Neural crest cell (in vitro differentiated cells): ENCODE measurements around the gene RGR. TPM values are rescaled to one million over a fixed set of nuclear protein-coding genes. Genes with fewer than 3 reads are reported as not detected.

Experiments
- DNase-seq: peaks from one replicate; pipeline ENCODE4 v3.0.0; 2021; ENCODE audit warnings: low read depth, mixed read lengths, low spot score
- H3K27ac Mint-ChIP-seq: one replicate; pipeline ENCODE4 v1.8.0; 2021; ENCODE audit warnings: mild to moderate bottlenecking, mixed read lengths; ENCODE audit not compliant: unreplicated experiment
- H3K27me3 Mint-ChIP-seq: 2 replicates; pipeline ENCODE4 v1.8.0; 2021; ENCODE audit warnings: low read depth, mild to moderate bottlenecking, mixed read lengths
- H3K36me3 Mint-ChIP-seq: 2 replicates; pipeline ENCODE4 v1.8.0; 2021; ENCODE audit warnings: low read depth, mild to moderate bottlenecking, mixed read lengths
- H3K4me1 Mint-ChIP-seq: 2 replicates; pipeline ENCODE4 v1.8.0; 2021; ENCODE audit warnings: mixed read lengths
- H3K4me3 Mint-ChIP-seq: one replicate; pipeline ENCODE4 v1.8.0; 2021; ENCODE audit warnings: mild to moderate bottlenecking, mixed read lengths
- H3K9me3 Mint-ChIP-seq: 2 replicates; pipeline ENCODE4 v1.8.0; 2021; ENCODE audit warnings: mixed read lengths
- total RNA-seq: library from RNA; stranded (reverse); gene quantifications from 2 replicates; pipeline ENCODE4 v1.2.1, GENCODE V29; 2021
- TF ChIP-seq, protein P1 (sequence below): fragments of 200-600 bp; sonication (generic); conservative IDR thresholded peaks from 2 replicates; pipeline ENCODE4 v1.5.0; 2021; ENCODE audit warnings: antibody characterized with exemption, mild to moderate bottlenecking

The RGR gene
- total RNA-seq, 1 donor from 2014 or later, result 0.23 TPM

DNA sequence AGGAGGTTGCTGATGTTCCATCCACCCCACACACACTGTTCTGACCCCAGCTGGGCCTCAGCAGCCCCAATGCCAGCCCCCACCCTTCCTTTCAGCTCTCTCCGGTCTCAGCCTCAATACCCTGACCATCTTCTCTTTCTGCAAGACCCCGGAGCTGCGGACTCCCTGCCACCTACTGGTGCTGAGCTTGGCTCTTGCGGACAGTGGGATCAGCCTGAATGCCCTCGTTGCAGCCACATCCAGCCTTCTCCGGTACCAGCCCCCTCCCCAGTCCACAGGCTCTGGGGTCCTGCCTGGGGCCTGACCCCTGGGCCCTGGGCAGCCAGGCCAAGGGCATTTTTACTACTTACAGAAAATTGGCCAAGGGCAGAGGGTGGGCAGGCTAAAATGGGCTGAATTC lies 2.6 kb downstream of the RGR start:
- Mint-ChIP-seq H3K4me3 (no peak overlapping the region), H3K36me3 (no peaks in the 10 kb centered on the region), H3K4me1 (peaks cover 30% of the 10 kb centered on the region), H3K27ac (peak overlapping the region; percentile 57), H3K27me3 (peaks cover 3% of the 10 kb centered on the region), H3K9me3 (no peaks in the 10 kb centered on the region)
- TF ChIP-seq, protein P1, sequence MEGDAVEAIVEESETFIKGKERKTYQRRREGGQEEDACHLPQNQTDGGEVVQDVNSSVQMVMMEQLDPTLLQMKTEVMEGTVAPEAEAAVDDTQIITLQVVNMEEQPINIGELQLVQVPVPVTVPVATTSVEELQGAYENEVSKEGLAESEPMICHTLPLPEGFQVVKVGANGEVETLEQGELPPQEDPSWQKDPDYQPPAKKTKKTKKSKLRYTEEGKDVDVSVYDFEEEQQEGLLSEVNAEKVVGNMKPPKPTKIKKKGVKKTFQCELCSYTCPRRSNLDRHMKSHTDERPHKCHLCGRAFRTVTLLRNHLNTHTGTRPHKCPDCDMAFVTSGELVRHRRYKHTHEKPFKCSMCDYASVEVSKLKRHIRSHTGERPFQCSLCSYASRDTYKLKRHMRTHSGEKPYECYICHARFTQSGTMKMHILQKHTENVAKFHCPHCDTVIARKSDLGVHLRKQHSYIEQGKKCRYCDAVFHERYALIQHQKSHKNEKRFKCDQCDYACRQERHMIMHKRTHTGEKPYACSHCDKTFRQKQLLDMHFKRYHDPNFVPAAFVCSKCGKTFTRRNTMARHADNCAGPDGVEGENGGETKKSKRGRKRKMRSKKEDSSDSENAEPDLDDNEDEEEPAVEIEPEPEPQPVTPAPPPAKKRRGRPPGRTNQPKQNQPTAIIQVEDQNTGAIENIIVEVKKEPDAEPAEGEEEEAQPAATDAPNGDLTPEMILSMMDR, result no peak
- no peak for DNase-seq

DNA sequence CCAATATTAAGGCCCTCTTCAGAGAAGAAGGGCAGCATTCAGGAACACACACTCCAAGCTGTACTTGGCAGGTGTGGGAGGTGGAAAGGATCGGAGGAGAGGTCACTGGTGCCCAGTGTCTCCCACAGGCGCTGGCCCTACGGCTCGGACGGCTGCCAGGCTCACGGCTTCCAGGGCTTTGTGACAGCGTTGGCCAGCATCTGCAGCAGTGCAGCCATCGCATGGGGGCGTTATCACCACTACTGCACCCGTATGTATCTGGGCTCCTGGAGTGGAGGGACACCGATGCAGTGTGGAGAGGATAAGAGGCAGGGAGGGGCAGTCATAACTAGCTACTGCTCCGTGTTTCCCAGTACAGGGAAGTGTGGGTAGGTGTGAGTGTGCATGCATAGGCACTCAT lies 3.9 kb downstream of the RGR start:
- Mint-ChIP-seq H3K4me3 (no peak overlapping the region), H3K27ac (no peak overlapping the region), H3K36me3 (no peaks in the 10 kb centered on the region), H3K27me3 (peaks cover 3% of the 10 kb centered on the region), H3K4me1 (peaks cover 23% of the 10 kb centered on the region), H3K9me3 (no peaks in the 10 kb centered on the region)
- TF ChIP-seq, protein P1, result no peak
- no peak for DNase-seq

DNA sequence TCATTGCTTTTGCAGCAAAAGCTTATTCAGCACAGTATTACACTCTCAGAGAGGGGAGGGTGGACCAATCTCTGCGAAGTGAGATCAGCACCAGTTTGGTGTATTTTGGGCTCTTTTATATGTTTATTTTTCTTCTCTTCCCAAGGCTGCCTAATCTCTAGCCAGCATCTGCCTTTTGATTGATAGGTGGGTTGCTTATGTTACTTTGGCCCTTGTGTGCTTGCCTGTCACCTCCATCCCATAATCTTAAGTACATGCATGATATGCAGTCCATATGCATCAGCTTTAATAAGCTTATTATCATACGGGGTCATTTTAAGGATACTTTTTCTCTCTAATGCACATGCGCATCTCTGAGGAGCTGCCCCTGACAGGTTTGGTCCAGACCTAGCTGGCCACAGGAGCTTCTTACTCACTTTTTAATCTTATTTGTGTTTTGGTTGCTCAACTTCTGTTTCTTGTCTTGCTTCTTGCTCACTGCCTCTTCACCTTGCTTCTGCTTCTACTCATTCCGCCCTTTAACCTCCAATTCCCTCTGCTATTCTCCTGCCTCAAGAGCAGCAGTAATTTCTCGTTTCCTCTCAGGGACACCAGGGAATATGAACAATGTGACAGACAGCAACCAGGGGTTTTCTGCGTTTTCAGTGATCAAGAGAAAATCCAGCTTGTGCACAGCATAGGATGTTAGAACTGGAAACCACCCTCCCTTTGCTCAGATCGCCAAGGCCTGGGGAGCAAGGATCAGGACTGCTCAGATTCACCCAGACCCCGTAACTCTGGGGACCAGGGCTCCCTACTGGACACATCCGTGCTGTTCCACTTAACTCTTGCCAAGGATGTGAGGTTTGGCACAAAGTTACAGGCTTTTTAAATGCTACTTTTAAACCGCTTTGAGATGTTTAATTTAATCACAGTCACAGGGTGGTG lies 10.0 kb downstream of the RGR start:
- Mint-ChIP-seq H3K4me1 (peaks cover 5% of the 10 kb centered on the region), H3K4me3 (no peak overlapping the region), H3K27me3 (peaks cover 6% of the 10 kb centered on the region), H3K9me3 (no peaks in the 10 kb centered on the region), H3K27ac (no peak overlapping the region), H3K36me3 (no peaks in the 10 kb centered on the region)
- no peak for DNase-seq
- TF ChIP-seq, protein P1, result no peak

DNA sequence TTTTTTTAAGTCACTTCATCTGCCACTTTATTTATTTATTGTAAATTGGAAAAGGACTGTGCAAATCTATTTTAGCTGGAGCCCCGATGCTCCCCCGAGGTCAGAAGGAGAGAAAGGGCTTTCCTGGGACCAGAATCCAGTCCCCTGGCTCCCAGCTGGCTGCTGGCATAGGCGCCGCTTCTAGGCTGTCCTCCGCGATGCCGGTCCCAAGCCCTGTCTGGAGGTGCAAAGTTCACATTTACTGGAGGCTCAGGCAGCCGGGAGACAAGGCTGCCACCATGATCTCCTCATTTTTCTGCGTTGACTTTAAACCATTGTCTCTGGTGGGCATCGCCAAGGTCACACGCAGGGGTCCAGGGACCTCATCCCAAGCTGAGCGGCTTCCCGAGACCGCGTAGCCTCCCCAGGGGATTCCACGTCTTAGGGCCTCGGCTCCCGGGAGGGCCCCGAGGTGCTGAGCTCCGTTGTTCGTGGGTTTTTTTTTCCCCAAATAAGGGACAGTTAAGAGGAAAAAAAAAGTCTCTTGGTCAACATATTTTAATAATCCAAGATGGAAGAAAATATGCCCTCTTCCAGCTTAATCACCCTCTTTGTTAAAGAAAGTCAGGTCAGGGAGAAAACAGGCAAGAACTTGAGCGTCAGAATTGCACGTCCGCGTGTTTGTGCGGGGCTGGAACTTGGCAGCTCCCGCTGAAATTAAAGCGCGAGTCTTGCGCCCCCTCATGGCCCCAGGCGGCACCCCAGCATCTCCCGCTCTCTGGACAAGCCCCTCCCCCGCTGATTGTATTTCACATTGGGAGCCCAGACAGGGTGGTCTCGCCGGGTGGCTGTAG lies 11.9 kb downstream of the RGR start:
- TF ChIP-seq, protein P1, result peak; percentile 70
- H3K4me3 Mint-ChIP-seq, result no peak overlapping the region
- H3K36me3 Mint-ChIP-seq, result no peaks in the 10 kb centered on the region
- DNase-seq, result peak; percentile 68
- H3K27ac Mint-ChIP-seq, result peak overlapping the region; percentile 27
- H3K9me3 Mint-ChIP-seq, result no peaks in the 10 kb centered on the region
- H3K27me3 Mint-ChIP-seq, result peaks cover 6% of the 10 kb centered on the region
- peaks cover 5% of the 10 kb centered on the region for H3K4me1 Mint-ChIP-seq

DNA sequence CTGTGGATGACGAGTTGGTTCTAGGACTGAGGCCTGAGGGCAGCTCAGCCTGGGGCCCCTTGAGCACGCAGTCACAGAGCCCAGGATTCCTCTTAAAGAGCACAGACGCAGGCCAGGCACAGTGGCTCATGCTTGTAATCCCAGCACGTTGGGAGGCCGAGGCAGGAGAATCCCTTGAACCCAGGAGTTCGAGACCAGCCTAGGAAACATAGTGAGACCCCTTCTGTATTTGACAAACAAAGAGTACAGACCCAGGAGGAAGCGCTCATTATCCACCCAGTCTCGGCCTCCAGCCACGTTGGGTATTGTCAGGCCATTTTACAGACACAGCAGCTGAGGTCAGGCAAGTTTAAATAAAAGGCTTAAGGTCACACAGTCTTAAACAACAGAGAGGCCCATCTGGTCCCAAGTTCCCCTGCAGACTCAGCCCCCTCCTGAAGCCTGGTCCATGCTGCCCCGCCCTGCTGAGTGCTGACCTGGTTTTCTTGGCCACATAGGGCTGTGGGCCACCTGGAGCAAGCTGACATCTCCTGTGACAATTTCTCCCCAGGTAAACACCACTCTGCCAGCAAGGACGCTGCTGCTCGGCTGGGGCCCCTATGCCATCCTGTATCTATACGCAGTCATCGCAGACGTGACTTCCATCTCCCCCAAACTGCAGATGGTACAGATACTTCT lies 12.6 kb downstream of the RGR start:
- Mint-ChIP-seq H3K27me3 (peaks cover 6% of the 10 kb centered on the region), H3K4me1 (peaks cover 5% of the 10 kb centered on the region), H3K9me3 (no peaks in the 10 kb centered on the region), H3K27ac (peak overlapping the region; percentile 27), H3K36me3 (no peaks in the 10 kb centered on the region), H3K4me3 (no peak overlapping the region)
- DNase-seq, result no peak
- TF ChIP-seq, protein P1, result peak; percentile 2
